Endothelial cell of umbilical vein (primary cell): ENCODE data around the gene RBPJ.

Experiments
- EZH2 ChIP-seq: IDR thresholded peaks from 2 replicates; pipeline ENCODE4 v1.6.1; 2012; ENCODE audit warnings: borderline replicate concordance, low read depth, mild to moderate bottlenecking, moderate library complexity, low read length, inconsistent platforms; ENCODE audit not compliant: severe bottlenecking
- GATA2 ChIP-seq: IDR thresholded peaks from 2 replicates; pipeline ENCODE4 v1.7.0; 2011; ENCODE audit warnings: low read depth, mild to moderate bottlenecking, moderate library complexity, mixed read lengths, low read length; ENCODE audit not compliant: insufficient read length, insufficient read depth
- JUN ChIP-seq: IDR thresholded peaks from 2 replicates; pipeline ENCODE4 v1.6.1; 2011; ENCODE audit warnings: borderline replicate concordance, low read depth; ENCODE audit not compliant: insufficient read length, insufficient read depth
- MYC ChIP-seq: IDR thresholded peaks from one replicate; pipeline ENCODE4 v1.6.1; 2011; ENCODE audit warnings: mild to moderate bottlenecking, low read depth, low read length
- POLR2A ChIP-seq: IDR thresholded peaks from 2 replicates; pipeline ENCODE4 v1.6.1; 2012; ENCODE audit warnings: low read depth, mild to moderate bottlenecking, control low read depth, low read length
- POLR2AphosphoS5 ChIP-seq: IDR thresholded peaks from 2 replicates; pipeline ENCODE4 v1.6.1; 2012; ENCODE audit warnings: low read depth, mild to moderate bottlenecking, control low read depth, low read length, moderate library complexity; ENCODE audit not compliant: insufficient read depth
- TF ChIP-seq, protein P1 (sequence below), 2 donors: IDR thresholded peaks; 1 replicate in 1 of 2; 2 replicates in 1 of 2; pipeline ENCODE4 v1.5.1; 2011; ENCODE audit warnings: low read length in 2 of 2, mild to moderate bottlenecking in 2 of 2, moderate library complexity in 2 of 2, control low read depth in 1 of 2, inconsistent platforms in 1 of 2, low read depth in 1 of 2; ENCODE audit not compliant: insufficient read depth in 1 of 2; ENCODE audit errors: extremely low read depth in 1 of 2
- TF ChIP-seq, protein P2 (sequence below): IDR thresholded peaks from 2 replicates; pipeline ENCODE4 v1.6.1; 2011; ENCODE audit not compliant: insufficient read depth, insufficient read length

DNA sequence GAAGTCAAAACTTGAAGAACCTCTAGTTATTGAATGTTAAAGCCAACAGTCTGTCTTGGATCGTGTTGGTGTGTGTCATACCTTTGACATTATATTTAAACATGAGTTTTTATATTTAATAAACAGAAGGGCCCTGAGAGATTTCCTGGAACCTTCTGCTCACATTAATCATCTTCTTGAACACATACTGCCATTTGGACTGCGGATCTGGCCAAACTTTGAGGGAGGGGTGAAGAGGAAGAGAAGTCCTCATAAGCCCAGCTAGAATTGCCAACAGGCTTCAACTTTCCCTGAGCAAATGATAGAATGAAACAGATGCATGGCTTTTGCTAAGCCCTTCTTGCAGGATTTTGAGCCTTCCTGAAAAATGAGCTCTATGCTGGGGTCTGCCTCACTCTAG is 142.1 kb downstream of the RBPJ start:
- TF ChIP-seq, protein P1, sequence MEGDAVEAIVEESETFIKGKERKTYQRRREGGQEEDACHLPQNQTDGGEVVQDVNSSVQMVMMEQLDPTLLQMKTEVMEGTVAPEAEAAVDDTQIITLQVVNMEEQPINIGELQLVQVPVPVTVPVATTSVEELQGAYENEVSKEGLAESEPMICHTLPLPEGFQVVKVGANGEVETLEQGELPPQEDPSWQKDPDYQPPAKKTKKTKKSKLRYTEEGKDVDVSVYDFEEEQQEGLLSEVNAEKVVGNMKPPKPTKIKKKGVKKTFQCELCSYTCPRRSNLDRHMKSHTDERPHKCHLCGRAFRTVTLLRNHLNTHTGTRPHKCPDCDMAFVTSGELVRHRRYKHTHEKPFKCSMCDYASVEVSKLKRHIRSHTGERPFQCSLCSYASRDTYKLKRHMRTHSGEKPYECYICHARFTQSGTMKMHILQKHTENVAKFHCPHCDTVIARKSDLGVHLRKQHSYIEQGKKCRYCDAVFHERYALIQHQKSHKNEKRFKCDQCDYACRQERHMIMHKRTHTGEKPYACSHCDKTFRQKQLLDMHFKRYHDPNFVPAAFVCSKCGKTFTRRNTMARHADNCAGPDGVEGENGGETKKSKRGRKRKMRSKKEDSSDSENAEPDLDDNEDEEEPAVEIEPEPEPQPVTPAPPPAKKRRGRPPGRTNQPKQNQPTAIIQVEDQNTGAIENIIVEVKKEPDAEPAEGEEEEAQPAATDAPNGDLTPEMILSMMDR (IDR thresholded peaks at IDR 0.05; ENCODE audit: extremely low read depth in 1 of 2, insufficient read depth in 1 of 2, low read depth in 1 of 2, low read length in 2 of 2), result no peak
- TF ChIP-seq MYC (no peak), POLR2A (no peak), POLR2AphosphoS5 (no peak), EZH2 (no peak), JUN (no peak), GATA2 (no peak)
- TF ChIP-seq, protein P2, sequence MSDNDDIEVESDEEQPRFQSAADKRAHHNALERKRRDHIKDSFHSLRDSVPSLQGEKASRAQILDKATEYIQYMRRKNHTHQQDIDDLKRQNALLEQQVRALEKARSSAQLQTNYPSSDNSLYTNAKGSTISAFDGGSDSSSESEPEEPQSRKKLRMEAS, result no peak
